GM21423 (cell line): ENCODE data around the gene NRG4.
"Not testable (repeated sequence)": the region's sequence is repeated elsewhere in the genome, so short reads cannot be mapped to it uniquely, and the experiment has no call there.

ENCODE experiments used
- ATAC-seq: cut with Tn5 transposase; IDR thresholded peaks from one replicate; pipeline ENCODE4 v1.9.1; 2021; ENCODE audit warnings: mild to moderate bottlenecking, moderate library complexity; ENCODE audit not compliant: unreplicated experiment

Gene NRG4

DNA sequence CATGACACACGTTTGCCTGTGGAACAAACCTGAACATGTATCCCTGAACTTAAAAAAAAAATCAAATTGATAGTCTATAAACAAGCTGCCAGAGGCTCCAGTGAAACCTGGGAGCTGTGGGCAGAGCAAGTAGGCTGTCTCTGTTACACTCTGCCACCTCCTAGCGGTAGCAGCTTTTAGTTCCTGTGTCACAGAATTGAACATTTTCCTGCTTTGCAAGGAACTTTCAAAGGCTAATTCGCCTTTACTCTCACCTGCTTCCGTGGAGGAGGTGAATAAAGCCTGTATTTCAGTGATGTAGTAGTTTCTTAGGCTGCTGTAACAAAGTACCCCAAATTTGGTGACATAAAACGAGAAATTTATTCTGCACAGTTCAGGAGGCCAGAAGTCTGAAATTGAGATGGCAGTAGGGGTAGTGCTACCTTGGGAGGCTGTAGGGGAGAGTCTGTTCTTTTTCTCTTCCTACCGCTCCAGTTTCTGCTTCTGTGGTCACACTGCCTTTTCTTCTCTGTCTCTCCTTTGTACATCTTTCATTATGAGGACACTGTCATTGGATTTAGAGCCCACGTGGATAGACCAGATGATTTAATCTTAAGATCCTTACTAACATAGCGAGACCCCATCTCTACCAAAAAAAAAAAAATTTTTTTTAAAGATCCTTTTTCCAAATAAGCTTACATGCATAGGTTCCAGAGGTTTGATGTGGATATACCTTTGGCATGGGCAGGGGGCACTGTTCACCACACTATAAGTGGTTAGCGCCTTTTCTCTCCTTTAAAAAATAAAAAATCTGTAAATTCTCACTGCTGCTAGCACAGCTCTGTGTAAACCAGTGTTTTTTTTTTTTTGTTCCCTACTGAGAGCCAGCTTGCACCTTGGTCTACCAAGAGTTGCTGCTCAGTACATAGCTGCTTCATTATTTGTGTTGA lies 83.3 kb downstream of the NRG4 start:
- ATAC-seq = no peak

DNA sequence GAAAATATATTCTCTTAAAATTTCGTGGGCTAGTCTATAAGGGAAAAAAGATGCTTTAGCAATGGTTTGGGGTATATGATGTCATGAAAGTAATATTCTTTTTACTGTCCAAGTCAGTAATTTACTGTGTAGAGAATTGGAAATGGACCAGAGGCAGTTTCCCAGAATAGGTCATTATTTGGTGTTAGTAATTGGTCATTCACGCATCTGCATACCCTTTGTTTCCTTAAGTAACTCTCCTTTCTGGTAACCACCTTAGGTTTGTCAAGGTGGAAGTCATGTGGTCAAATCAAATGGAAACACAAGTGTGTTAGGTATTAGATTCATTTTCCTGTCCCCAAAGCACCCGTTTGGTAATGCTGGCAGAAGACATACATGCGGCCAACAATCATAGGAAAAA lies 84.6 kb downstream of the NRG4 start:
- no peak for ATAC-seq

DNA sequence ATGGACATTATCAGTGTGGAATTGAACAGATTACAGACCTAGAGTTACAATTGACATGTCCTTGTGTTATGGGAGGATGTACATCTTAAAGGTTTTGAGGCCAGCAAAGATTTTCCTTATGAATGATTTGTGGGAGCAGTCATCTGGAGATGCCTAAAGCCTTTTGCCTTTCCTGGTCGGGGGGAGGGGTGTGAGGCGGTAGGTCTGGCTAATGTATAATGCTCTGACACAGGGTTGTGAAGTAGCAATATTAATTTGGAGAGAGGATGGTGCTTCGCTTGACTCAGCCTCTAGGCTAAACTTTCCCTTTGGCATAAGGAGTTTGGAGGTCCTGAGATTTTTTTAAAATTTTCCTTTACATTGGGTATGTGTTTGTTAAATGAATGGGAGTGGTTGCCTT lies 85.3 kb downstream of the NRG4 start:
- ATAC-seq = no peak

DNA sequence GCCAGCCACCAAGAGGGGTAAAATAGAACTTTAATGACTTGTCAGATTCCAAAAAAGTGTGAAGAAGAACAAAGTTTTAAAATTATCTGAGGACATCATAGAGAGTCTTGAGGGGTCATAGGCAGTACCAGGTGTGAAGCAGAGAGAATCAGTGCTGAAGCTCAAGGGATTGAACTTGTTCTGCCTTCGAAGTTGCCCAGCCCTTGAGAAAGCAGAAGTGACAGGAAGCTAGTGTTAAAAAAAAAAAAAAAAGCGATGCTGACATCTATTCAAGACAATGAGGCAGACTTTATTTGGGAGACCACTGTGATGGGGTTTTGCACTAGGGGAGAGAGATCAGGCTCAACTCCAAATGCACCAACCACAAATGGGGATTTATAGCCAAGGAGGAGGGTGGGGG lies 86.8 kb downstream of the NRG4 start:
- no peak for ATAC-seq

DNA sequence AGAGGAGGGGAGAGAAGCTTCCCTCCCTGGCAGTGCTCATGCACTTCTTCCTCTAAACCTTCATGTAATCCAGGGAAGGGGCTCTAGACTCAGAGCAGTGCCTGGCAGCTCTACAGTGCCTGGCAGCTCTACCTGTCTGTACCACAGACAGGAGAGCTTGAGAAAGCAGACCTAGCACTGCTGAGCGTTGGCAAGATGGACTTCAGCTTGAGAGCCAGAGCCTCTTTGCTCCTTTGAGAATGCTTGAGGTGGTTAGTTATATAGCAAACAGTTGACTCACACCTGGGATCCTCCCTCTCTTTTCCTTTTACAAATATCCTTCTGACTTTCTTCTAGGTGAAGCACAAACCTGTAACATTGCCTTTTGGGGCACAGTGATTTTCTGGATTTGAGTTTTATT lies 87.6 kb downstream of the NRG4 start:
- ATAC-seq = no peak

DNA sequence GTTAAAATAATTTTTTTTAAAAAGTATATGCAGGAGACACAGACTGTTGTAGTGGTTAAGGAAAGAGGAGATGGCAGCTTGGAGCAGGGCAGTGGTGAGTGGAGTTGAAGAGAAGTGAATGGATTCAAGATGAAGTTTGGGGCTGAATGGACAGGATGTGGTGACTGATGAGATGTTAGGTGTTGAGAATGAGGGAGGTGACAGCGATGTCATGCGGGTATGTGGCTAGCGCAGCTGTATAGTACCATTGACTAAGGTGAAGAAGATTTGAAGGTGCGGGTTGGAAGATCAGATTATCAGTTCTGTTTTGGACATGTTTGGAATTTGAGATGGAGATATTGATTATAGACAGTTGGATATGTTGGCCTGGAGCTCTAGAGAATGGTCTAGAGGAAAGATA lies 88.5 kb downstream of the NRG4 start:
- no peak for ATAC-seq

DNA sequence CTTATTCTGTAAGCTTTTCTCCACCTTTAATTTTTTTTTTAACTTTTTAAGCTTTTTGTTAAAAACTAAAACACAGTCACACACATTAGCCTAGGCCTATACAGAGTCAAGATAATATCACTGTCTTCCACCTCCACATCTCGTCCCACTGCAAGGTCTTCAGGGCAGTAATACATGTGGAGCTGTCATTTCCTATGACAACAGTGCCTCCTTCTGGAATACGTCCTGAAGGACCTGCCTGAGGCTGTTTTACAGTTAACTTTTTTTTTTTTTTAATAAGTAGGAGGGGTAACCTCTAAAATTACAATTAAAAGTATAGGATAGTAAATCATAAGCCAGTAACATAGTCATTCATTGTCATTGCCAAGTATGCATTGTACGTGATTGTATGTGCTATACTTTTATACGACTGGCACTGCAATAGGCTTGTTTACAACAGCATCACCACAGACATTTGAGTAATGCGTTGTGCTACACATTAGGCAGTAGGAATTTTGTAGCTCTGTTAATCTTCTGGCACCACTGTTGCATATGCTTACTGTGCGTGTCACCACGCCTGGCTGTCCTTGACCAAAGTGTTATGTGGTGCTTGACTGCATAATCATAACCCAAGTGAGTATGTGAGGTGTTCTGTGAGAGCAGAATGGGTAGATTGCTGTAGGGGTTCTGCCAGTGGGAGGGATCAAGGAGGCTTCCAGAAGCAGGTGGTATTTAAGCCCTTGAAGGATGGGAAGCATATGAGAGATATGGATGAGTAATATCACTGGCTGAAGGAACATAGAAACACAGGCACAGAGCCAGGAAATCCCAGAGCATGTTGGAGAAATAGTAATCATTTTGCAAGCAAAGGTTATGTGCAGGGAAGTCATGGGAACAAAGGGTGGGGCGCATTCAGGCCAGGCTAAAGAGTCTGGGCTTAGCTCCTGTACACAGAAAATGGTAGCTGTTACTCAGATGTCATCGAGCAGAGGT lies 90.2 kb downstream of the NRG4 start:
- ATAC-seq = no peak

DNA sequence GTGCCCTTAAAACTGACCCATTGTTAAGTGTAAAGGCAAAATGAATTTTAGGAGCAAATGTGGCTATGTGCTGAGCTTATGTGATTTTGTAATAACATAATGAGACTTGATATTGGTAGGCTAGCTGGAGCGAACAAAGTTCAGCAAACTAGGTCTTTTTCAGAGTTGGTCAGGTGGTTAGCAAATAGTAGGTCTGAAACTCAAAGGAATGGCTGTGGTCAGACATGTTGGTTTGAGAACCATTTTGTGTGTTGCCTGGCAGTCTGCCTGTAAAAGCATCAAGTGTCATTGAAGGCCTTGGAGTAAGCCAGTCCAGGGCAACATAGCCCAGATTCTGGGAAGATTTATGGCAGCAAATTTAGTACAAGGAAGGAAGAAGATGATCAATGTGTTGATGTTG lies 92.1 kb downstream of the NRG4 start:
- ATAC-seq = no peak

DNA sequence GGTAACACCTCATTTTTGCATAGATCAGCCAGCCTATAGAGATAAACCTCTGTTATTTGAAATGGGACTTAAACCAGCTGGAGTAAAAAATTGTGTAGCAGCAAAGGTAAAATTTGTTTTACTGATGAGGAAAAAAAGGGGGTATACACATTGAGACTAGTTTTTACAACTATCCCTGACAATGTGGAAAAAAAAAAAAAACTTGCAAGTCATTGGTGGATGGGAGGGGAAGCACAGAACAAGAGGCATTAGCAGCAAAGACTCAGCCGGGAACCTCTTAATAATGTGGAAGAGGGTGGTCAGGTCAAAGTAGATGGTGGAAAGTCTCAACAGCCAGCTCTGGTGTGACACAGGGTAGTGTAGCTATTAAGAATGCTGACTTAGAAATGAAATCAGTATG lies 94.1 kb downstream of the NRG4 start:
- ATAC-seq = no peak

DNA sequence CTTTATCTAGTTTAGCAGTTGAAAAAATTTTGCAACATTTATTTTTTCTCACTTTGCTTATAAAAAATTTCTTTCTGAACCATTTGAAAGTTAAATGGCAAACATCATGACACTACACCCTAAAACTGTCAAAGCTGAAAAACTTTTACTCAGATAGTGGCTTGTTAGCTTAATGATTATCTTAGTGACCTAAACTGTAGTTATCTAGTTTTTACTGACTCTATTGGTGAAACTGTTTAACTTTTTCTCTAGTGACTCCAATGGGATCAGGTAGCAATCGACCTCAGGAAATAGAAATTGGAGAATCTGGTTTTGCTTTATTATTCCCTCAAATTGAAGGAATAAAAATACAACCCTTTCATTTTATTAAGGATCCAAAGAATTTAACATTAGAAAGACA lies 95.2 kb downstream of the NRG4 start:
- ATAC-seq = no peak

DNA sequence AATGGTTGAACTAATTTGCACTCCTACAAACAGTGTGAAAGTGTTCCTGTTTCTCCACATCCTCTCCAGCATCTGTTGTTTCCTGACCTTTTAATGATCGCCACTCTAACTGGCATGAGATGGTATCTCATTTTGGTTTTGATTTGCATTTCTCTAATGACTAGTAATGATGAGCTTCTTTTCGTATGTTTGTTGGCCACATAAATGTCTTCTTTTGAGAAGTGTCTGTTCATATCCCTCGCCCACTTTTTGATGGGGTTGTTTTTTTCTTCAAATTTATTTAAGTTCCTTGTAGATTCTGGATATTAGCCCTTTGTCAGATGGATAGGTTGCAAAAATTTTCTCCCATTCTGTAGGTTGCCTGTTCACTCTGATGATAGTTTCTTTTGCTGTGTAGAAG lies 101.9 kb downstream of the NRG4 start:
- ATAC-seq = not testable (repeated sequence)

DNA sequence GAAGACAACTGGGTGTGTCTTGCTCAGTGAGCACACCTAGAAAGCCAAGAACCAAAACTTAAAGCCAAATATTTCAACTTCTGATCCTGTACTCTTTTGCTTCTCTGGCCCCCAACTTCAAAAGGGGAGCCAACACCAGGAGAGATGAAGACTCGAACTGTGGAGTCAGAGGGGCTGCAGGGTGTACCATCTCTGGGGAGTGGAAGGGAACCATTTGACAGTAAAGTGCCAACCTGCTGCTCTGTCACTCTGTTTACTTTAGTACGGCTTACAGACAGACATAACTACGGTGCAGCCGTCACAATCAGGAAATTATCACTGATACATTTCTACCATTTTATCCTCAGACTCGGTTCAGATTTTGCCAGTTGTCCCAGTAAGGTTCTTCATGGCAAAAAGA lies 107.0 kb downstream of the NRG4 start:
- ATAC-seq = no peak

DNA sequence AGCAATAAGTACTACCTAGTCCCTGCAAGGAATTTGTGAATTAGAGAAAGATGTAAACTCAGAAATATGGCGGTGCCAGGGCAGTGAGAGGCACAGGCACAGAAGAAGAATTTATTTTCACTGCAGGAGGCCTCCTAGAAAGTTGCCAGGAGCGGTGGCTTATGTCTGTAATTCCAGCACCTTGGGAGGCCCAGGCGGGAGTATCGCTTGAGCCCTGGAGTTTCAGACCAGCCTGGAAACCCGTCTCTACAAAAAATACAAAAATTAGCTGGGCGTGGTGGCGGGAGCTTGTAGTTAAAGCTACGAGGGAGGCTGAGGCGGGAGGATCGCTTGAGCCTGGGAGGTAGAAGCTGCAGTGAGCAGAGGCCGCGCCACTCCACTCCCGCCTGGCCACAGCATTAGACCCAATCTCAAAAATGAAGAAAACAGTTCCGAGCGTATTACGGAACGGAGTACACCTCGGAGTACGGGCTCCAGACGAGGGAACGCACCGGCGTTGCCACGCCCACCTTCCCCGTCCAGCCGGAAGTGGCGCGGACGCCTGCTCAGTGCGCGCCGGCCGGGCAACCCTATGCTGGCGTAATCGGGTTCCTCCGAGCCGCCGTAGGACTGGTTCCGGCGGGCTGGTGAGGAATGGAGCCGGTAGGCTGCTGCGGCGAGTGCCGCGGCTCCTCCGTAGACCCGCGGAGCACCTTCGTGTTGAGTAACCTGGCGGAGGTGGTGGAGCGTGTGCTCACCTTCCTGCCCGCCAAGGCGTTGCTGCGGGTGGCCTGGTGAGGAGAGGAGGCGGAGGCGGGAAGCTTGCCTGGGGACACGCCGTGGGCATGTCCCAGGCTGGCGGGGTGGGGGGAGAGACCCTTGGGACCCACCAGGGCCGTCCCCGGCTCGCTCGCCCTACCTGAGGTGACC lies 108.6 kb downstream of the NRG4 start, which contains the start of gene FBXO22:
TSS of gene FBXO22 (plus strand) at position 548 of the 909 bp plus-strand sequence. CDS start at position 634, 86 bp downstream.
- peak; percentile 93 for ATAC-seq

DNA sequence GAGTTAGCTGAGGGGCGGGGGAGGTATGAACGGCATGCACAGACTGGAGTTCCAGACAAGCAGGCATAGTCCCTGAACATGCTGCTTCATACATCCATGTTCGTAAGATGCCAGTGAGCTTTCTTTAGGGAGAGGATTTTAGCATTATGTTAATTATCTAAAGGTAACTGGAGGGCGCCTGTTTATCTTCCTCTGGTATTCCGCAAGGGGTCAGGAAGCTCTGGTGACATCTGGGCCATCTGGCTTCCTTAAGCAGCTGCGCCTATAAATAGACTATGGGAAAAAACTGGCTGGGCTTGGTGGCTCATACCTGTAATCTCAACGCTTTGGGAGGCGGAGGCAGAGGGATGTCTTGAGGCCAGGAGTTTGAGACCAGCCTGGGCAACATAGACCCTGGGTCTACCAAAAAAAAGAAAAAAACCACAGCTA lies 110.1 kb downstream of the NRG4 start:
- no peak for ATAC-seq

DNA sequence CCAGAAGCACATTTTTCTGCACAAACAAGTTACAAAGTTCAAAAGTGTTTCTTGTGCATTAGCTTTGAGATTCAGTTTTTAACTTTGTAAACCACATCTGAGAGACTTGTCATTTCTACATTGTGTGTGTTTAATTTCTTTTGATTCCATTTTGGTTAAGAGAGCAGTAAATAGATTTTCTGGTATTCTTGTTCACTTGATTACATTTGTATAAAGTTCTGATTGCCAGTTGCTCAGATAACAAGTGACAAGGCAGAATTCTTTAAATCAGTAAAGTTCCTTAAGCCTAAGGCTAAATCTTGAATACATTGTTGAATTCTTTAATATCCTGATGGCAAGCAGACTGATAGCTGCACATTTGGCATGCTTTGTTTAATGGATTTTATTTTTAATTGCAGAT lies 111.6 kb downstream of the NRG4 start:
- ATAC-seq = no peak

DNA sequence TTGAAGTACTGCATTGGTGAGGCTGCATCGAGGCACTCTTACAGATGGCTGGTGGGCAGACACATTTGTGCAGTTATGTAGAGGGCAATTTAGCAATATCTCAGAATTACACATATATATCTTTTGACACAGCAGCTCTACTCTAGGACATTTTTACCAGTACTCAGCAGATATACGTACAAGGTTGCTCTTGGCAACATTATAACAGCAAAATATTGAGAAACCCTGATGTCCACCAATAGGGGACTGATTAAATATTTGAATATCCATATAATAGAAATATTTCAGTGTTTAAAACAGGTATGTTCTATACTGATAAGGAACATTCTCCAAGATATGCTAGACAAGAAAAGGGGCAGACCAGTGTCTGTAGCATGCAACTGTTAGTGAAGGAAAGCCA lies 116.5 kb downstream of the NRG4 start:
- ATAC-seq = no peak

DNA sequence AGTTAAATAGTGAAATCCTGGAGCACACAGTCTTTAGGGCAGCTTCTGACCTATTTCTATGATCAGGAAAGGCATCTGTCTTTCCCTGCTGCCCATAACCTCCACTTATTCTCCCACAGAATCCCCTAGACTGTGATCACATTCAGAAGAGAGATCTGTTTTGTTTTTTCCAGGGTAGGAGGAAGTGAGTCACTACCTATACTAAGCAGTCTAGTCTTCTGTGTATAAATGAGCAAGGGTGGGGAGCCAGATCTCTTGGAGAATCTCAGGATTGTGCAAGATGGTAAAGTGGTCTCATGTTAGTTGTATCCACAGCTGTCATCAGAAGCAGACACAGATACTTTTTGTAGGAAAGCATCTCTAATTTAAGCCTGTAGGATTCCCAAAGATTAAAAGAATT lies 120.3 kb downstream of the NRG4 start:
- ATAC-seq = no peak
